Right atrium auricular region (tissue), 2 donors: Measurements from ENCODE around the gene TMA7B. TPM values are rescaled to one million over a fixed set of nuclear protein-coding genes. Genes with fewer than 3 reads are reported as not detected.
A peak's percentile ranks its signal among the peaks of the same experiment; 100 is the strongest.

Source experiments
- DNase-seq: peaks from one replicate; pipeline ENCODE4 v3.0.0-alpha.2; 2019; ENCODE audit warnings: low spot score
- H3K27ac ChIP-seq, 2 donors: fragments of 200-600 bp; sonication (generic); 1 replicate in 1 of 2; 2 replicates in 1 of 2; pipeline ENCODE4 v1.5.1; 2016 to 2019
- H3K27me3 ChIP-seq, 2 donors: fragments of 200-600 bp; sonication (generic); one replicate each; pipeline versions ENCODE4 v1.5.1 to v1.6.0; 2017 to 2019
- H3K36me3 ChIP-seq: fragments of 200-600 bp; sonication (generic); one replicate; pipeline ENCODE4 v1.5.1; 2016
- H3K4me1 ChIP-seq, 2 donors: fragments of 200-600 bp; sonication (generic); one replicate each; pipeline versions ENCODE4 v1.5.1 to v1.6.0; 2017 to 2019
- H3K4me3 ChIP-seq, 2 donors: fragments of 200-600 bp; sonication (generic); 1 replicate in 1 of 2; 2 replicates in 1 of 2; pipeline ENCODE4 v1.5.1; 2017 to 2019; ENCODE audit warnings: mild to moderate bottlenecking in 1 of 2, moderate library complexity in 1 of 2
- H3K9me3 ChIP-seq, 2 donors: fragments of 200-600 bp; sonication (generic); one replicate each; pipeline ENCODE4 v1.5.1; 2019
- total RNA-seq, 2 donors: library from RNA; depleted of rRNA; stranded (reverse); fragments of >200 nt; gene quantifications; one replicate each; pipeline ENCODE4 v1.1.0, GENCODE V29; 2016
- TF ChIP-seq, protein P1 (sequence below), 2 donors: fragments of 200-600 bp; sonication (generic); IDR thresholded peaks; one replicate each; pipeline ENCODE4 v1.5.1; 2019; ENCODE audit warnings: antibody characterized with exemption in 2 of 2

Gene TMA7B
- total RNA-seq, 2 donors from 2014 or later, result not detected

GRCh38 chr22:39994566-39995392 is 34.6 kb downstream of the TMA7B start, which contains the start of gene FAM83F:
Gene FAM83F (plus strand): TSS chr22:39994954. CDS start chr22:39995043, 89 bp downstream.
- TF ChIP-seq, protein P1, sequence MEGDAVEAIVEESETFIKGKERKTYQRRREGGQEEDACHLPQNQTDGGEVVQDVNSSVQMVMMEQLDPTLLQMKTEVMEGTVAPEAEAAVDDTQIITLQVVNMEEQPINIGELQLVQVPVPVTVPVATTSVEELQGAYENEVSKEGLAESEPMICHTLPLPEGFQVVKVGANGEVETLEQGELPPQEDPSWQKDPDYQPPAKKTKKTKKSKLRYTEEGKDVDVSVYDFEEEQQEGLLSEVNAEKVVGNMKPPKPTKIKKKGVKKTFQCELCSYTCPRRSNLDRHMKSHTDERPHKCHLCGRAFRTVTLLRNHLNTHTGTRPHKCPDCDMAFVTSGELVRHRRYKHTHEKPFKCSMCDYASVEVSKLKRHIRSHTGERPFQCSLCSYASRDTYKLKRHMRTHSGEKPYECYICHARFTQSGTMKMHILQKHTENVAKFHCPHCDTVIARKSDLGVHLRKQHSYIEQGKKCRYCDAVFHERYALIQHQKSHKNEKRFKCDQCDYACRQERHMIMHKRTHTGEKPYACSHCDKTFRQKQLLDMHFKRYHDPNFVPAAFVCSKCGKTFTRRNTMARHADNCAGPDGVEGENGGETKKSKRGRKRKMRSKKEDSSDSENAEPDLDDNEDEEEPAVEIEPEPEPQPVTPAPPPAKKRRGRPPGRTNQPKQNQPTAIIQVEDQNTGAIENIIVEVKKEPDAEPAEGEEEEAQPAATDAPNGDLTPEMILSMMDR (IDR thresholded peaks at IDR 0.05), result no peak
- peak within 1 kb of the TSS; percentile 32 to 61 for H3K27ac ChIP-seq
- DNase-seq, result no peak
- H3K4me3 ChIP-seq, result peak within 1 kb of the TSS in 1 of 2 donors; percentile 31
- H3K4me1 ChIP-seq, result peaks cover 0 to 58% of the 10 kb centered on the region in 2 donors
- H3K36me3 ChIP-seq, result no peaks in the 10 kb centered on the region
- H3K9me3 ChIP-seq, result no peaks in the 10 kb centered on the region
- H3K27me3 ChIP-seq, result no peaks in the 10 kb centered on the region

DNA sequence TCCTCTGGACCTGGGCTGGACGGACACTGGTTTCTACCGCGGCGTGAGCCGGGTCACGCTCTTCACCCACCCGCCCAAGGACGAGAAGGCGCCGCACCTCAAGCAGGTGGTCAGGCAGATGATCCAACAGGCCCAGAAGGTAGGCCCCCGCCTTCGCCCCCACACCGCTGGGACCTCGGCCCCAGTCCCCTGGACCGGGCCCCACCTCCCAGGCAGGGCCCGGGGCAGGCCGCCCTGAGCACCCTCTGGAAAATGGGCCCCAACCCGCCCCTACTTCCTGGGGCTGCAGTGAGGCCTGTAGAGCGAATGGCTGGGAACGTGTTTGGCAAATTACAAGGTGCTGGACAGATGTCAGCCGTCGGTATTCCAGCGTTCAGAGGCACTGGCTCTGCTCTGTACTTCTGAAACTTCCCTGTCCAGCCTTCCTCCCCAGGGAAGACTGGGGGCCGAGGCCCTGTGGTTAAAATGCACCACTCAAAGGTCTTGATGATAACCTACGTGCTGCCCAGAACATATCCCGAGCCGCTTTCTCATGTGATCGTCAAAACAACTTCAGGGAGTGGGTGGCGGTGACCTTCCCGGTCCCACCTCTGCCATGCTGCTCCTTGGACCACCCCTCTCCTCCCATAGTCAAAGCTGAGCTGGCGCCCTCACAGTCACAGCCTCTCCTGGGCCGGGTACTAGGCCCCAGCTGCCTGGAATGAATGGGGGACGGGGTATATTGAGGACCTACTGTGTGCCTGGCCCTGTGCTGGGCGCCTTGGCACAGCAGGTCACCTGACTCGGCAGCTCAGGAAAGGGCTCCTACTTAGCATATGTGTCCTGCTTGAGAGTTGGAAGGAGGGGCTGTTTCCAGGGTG is 35.4 kb downstream of the TMA7B start:
- H3K4me3 ChIP-seq, result peak overlapping the region in 1 of 2 donors; percentile 31
- peaks cover 0 to 50% of the 10 kb centered on the region in 2 donors for H3K4me1 ChIP-seq
- H3K27me3 ChIP-seq, result no peaks in the 10 kb centered on the region

GRCh38 chr22:39996732-39997131 is 36.5 kb downstream of the TMA7B start:
- peaks cover 0 to 48% of the 10 kb centered on the region in 2 donors for H3K4me1 ChIP-seq
- DNase-seq, result no peak
- H3K4me3 ChIP-seq, result no peak overlapping the region
- peak overlapping the region in 1 of 2 donors; percentile 34 for H3K27ac ChIP-seq
- TF ChIP-seq, protein P1 (IDR thresholded peaks at IDR 0.05), result no peak
- no peaks in the 10 kb centered on the region for H3K36me3 ChIP-seq
- no peaks in the 10 kb centered on the region for H3K9me3 ChIP-seq
- H3K27me3 ChIP-seq, result no peaks in the 10 kb centered on the region

More for the DNA sequence above, 35.4 kb downstream of the TMA7B start:
- Histone ChIP-seq H3K9me3 (no peaks in the 10 kb centered on the region), H3K36me3 (no peaks in the 10 kb centered on the region), H3K27ac (peak overlapping the region; percentile 32 to 61)
- DNase-seq, result no peak
- TF ChIP-seq, protein P1 (IDR thresholded peaks at IDR 0.05), result no peak

DNA sequence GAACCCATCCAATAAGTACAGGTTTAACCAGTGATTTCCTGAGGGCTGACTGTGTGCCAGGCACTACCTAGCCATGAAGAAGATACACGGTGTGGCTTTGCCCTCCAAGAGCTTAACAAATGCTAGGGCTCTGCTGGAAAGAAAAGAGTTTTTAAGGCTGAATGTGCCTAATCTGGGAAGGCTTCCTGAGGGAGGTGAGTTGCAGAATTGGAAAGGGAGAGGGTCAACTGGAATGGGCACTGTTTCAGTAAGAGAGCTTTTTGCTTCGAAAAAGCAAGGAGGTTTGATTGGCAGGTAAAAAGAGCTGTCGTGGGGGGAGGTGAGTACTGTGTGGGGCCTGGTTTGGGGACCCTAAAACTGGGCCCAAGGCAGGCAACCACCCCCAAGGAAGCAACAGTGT is 37.2 kb downstream of the TMA7B start:
- Histone ChIP-seq H3K27ac (no peak overlapping the region), H3K9me3 (no peaks in the 10 kb centered on the region), H3K4me1 (peaks cover 0 to 45% of the 10 kb centered on the region in 2 donors), H3K27me3 (no peaks in the 10 kb centered on the region), H3K36me3 (no peaks in the 10 kb centered on the region), H3K4me3 (no peak overlapping the region)
- no peak for DNase-seq
- TF ChIP-seq, protein P1 (IDR thresholded peaks at IDR 0.05), result no peak

DNA sequence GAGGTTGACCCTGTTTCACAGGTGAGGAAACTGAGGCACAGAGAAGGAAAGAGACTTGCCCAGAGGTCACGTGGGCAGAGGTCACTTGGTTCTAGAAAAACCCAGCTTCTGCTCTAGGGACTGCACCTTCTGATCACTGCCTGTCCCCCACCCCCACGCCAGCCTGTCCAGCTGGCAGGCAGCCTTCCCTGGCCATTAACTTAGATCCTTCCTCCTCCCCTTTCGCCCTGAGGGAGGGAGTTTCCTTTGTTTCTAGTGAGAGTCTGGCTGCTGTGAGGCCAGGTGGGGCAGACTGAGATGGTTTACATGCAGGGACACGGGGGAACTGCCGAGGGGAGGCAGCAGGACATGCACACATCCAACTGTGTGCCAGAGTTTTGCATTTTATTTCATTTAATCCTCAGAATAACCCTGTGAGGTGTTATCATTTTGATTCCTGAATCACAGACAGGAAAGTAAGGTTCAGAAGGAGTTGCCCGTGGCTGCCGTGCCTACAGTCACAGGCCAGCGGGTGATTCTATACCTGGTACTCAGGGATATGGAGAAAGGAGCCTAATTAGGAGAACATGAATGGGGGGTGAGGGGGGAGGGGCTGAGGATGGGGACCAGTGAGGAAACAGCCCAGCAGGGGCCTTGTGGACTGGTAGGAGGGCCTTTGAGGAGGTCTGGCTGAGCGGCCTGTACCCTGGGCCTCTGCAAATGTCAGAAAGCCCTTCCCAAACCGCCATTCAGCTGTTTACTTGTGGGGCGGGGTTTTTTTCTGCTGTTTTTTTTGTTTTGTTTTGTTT is 37.9 kb downstream of the TMA7B start:
- DNase-seq, result no peak
- Histone ChIP-seq H3K4me1 (peaks cover 0 to 38% of the 10 kb centered on the region in 2 donors), H3K27me3 (no peaks in the 10 kb centered on the region), H3K27ac (no peak overlapping the region), H3K9me3 (no peaks in the 10 kb centered on the region), H3K36me3 (no peaks in the 10 kb centered on the region), H3K4me3 (no peak overlapping the region)
- TF ChIP-seq, protein P1 (IDR thresholded peaks at IDR 0.05), result no peak
